Superior temporal gyrus (tissue), 1 donor: ENCODE results near the gene P2RY2.
A peak's percentile ranks its signal among the peaks of the same experiment; 100 is the strongest.

Experiments used
- DNase-seq: peaks from one replicate; pipeline ENCODE4 v3.0.0-alpha.2; 2016; ENCODE audit errors: extremely low spot score

The P2RY2 gene

DNA sequence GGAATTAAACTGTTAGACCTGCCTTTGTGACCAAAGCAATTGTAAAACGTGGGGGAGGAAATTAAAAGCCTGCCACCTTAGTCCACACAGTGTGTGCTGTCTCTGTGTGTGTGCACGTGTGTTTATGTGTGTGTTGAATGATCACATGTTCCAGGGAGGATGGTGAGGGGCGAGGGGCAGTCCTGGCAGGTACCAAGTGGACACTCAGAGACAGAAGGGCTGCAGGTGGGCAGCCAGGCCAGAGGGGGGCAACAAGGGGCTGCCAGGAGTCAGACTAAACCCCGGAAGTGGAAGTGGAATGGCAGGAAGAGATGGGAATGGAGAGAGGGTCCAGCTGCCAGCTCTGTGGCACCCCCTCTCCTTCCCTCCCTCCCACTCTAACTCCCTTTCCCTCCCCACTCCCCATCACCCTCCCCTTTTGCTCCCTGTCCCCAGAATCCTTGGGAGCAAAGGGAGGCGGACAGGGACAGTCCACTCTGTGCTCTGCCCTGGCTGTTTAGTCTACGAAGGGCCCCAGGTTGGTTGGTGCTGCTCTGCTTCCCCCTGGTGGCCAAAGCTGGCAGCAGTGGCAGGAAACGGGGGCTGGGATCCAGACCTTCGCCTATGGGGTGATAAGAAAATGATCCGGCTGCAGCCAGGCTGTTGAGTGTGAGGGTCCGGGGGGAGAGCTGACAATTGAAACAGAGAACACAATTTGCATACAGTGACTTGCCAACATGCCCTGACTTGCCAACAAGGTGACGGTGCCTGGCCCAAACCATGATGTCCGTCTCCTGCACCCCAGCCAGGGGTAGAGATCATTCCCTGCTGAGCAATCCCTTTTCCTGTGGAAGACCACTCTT, 24.4 kb downstream of the P2RY2 start:
- peak; percentile 73 for DNase-seq

DNA sequence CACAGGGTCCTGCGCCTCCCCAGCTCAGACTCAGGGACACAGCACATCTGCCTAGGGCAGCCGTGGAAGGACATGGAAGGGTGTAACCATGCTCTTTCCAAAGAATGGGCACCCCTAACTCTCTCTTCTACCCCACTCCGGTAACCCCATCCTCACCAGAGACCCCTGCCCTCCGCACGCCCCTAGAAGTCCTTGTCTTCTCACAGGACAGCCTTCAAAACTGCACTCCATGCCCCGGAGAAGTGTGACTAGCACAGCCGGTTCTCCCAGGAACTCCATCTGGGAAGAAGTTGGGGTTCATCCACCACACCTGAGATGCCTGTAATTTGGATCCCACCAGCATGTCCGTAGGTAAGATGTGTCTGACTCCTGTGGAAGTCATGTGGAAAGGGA, 25.0 kb downstream of the P2RY2 start:
- DNase-seq: no peak

DNA sequence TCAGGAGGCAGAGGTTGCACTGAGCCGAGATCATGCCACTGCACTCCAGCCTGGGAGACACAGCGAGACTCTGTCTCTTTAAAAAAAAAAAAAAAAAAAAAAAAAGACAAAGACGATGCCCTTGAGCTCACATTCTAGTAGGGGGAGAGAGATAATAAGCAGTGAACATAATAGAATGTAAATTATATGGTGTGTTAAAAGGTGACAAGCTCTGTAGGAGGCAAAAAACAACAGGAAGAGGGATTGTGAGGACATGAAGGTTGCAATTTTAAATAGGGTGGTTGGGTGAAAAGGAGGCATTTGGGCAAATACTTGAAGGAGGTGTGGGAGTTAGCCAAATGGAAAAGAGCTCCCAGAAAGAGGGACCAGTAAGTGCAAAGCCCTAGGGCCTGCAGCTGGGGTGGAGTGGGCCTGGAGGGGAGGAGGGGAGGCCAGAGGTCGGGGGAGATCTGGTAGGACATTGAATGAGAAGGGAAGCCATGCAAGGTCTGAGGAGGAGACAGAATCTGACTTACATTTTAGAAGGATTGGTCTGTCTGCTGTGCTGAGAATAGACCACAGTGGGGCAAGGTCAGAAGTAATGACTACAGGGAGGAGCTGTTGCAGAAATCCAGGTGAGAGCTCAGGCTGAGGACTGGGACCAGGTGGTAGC, 26.6 kb downstream of the P2RY2 start:
- no peak for DNase-seq

DNA sequence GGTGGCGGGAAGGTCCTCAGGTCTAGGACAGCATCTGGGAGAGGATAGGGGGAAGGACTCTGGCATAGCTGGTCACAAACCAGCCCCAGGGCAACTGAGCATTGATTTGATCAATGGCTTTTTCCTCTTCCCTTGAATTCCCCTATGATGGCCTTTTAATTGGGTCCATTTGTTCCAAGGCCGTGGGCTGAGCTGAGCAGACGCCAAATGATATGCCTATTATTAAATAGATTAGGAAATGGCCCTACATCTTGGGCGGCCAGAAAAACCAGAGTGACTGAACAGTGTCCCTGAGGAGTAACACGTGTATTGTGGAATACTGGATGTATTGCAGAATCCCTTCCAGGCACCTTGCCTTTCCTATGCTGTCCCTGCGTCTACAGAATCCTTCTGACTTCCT, 27.4 kb downstream of the P2RY2 start:
- DNase-seq: no peak

DNA sequence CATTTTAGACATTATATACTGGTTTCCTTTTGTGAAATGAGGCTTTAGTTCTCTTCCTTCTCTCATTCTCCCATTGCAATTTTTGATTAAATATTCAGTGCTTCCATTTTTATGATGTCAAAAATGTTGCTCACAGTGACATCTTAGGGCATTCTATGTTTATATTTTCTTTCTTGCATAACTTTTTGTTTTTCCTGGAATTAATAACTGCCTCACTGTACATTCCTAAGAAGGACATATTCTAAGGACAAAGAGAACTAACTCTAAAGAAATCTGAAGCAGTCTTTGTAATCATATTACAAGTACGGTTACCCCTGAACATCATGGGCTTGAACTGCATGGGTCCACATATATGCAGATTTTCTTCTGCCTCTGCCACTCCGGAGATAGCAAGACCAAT, 28.2 kb downstream of the P2RY2 start:
- no peak for DNase-seq

DNA sequence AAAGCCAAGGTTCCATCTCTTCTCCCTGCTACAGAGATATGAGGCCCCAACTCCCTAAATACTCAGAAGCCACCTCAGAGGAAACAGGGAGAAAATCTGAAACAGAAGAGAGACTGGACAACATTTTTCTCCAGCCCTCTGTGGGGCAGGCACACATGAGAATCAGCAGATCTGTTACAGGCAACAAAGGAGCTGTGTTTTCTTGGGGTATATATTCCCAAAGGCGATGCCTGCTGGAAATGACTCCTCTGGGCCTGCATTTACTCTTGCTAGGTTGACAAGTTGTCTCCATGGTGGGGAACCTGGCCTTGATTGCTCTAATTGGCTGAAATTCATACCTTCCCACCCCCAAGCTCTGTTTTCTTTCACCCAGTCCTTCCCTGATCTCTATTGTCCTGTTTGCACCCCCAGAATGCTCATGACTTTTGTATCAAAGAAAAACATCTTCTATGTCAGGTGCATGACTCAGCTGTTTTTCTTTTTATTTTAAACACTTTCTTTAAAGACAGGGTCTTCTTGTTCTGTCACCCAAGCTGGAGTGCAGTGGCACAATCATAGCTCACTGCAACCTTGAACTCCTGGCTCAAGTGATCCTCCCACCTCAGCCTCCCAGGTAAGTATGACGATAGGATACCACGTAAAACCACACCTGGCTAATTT, 30.6 kb downstream of the P2RY2 start:
- no peak for DNase-seq

DNA sequence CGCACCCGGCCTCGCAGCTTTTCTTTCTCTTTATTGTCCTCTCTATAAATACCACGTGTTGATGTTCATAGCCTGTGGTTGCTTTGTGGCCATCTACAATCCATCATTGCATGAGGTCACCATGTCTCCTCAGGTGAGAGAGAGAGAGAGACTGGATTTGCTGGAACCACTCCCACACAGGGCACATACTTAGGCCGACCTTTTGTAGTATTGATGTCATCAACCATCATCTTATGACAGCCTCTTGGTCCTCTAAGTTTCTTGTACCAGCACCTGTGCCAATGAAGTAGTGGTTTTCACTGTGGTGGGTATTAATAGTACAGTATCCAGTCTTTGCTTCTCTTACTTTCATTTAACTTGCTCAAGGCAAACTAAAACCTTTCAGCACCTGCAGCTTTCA, 31.2 kb downstream of the P2RY2 start:
- no peak for DNase-seq

DNA sequence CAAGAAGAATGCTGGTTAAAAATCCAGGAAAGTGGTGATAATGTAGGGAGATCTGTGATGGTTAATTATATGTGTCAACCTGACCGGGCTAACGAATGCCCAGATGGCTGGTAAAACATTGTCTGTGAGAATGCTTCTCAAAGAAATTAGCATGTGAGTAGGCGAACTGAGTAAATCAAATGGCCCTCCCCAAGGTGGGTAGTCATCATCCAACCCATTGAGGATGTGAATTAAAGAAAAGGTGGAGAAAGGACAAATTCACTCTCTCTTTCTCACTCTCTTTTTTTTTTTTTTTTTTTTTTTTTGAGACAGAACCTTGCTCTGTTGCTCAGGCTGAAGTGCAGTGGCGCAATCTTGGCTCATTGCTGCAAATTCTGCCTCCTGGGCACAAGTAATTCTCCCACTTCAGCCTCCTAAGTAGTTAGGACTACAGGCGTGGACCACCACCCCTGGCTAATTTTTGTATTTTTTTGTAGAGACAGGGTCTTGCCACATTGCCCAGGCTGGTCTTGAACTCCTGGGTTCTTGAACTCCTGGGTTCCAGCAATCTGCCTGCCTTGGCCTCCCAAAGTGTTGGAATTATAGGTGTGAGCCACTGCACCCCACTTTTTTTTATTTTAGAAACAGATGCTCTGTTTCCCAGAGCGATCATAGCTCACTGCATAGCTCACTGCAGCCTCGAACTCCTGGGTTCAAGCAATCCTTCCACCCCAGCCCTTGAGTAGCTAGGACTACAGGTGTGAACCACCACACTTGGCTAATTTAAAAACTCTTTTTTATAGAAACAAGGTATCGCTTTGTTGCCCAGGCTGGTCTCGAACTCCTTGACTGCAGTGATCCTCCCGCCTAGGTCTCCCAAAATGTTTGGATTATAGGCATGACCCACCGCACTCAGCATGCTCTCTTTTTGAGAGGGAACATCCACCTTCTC, 32.0 kb downstream of the P2RY2 start:
- no peak for DNase-seq

DNA sequence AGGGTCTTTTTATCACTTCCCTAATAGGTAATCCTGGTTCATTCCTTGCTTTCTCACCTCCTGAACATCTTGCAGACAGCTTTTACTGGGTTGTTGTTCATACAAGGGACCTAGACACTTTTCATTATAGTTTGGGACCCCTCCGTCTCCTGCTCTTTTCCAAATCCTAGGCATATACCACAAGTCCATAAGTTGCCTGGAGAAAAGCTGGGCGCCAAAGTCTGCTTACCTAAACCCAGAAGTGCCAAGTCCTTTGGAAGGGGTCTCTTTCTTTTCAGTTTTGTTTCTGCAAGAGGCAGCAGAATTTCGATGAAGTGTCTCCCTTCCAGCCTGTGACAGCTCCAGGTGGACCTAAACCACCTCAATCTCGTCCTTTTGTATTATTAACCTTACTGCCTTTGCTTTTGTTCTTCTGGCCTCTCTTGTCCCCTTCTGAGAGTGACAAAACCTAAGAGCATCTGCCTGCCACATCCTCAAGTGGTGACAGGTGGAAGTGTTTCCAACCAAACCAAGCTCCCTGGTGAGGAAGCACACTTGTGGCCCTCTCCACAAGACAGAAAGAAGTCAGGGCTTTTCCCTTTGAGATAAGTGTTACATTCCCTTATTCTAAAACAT, 34.6 kb downstream of the P2RY2 start:
- DNase-seq: no peak

DNA sequence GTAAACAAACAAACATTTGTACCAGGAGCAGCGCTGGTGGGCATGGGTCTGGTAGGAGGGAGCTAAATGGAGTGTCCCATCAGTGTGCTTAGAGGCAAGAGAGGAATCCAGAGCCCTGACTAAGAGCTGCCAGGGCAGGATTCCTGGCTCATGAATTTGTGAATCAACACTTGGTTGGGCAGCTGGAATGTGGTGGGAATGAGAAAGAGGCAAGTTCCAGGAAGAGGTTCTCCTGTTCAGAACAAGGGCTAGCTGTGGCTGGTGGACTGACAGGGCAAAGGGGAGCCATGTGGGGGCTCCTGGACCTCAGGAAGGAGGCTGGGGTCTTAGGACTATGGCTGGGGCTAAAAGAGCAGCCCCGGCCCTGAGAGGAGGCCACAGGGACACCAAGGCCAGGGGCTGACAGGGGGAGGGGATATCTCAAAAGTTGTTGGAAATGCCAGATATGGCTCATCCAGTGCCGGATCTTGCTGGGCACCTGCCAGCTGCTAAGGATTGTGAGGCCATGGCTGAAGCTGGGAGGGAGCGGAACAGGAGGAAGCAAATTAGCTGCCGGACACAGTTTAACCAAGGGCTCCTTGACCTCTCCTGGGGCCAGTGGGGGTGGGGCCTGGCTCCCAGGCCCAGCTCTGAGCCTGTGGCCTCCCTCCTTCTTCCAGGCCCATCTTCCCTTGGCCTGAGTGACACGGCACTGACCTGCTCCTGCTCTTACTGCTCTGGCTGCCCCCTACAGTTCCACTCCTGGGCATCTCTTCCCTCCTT, 39.4 kb downstream of the P2RY2 start:
- DNase-seq: no peak

DNA sequence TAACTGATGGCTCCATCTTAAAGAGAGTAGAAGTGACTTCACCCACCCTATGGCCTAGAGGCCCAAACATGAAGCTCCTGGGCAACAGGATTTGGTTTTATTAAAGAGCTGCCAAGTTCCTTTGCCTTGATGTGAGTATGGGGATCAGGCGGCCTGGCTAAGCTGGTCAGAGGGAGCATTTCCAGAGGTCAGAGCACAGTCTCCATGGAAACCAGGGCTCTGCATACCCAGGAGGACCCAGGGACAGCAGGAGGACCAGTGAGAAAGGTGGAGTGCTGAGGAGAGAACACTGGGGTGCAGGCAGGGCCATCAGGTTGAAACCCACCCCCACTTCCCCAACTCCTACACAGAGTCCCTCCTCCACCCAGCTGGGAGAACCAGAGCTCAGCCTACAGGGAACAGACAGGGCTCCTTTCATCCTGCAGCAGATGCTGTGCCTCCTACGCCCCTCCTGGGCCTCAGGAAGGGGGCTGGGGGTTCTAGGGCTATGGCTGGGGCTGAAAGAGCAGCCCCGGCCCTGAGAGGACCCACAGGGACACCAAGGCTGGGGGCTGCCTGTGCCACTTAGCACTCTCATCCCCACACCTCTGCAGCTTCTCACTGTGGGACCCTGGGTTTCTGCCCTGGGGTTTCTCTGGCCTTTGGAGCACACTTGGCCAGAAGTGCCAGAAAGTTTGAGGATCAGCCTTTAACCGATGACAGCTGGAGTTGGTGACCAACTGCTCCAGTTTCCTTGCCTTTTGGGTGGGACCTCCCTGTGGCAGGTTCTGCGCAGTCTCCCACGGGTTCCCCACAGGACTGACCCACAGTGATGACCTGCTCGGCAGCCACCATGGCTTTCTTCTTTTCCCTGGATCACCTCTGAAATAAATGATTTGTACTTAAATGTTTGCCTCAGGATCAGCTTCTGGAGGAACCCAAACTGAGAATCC, 40.3 kb downstream of the P2RY2 start:
- no peak for DNase-seq

DNA sequence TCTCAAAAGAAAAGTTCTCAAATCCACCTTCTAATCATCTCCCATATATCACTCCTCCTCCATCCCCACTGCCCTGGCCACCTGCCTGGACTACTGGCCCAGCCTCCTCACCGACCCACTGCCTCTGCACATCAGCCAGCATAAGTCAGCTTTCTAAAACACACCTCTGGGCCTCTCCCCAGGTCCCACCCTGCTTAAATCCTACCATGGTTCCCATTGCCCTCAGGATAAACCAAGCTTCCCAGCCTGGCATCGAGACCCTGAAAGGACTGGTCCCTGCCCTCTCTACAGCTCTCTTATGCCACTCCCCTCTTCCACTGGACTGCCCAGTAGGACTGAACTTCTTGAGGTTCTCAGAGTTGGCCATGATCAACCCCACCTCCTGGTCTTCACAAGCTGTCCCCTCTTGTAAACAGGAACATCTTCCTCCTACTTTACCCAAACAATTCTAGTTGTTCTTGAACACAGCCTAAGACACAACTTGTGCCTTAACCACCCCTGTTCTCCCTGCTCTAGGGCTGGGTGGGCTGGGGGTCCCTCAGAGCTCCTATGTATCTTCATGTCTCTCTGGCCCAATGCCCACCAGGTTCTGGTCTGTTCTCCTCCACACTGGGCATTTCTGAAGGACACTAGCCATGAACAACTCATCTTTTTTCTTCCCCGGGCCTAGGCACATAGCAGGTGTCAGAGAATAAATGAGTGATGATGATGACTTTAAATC, 41.5 kb downstream of the P2RY2 start:
- no peak for DNase-seq

DNA sequence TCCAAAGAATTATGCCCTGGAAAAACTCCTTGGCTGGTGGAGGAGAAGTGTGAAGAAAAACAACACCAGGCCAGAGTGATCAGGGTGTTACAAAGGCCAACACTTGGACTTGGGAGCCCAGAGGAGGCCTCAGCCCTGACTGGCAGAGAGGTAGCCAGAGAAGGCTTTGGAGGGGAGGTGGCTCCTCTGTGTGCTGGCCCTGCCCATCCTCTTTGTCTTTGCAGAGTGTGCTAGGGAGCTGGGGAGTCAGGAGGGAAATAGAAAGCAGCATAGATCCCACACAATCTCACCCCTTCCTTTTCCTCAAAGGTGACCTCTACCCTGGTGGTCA, 42.0 kb downstream of the P2RY2 start:
- no peak for DNase-seq

DNA sequence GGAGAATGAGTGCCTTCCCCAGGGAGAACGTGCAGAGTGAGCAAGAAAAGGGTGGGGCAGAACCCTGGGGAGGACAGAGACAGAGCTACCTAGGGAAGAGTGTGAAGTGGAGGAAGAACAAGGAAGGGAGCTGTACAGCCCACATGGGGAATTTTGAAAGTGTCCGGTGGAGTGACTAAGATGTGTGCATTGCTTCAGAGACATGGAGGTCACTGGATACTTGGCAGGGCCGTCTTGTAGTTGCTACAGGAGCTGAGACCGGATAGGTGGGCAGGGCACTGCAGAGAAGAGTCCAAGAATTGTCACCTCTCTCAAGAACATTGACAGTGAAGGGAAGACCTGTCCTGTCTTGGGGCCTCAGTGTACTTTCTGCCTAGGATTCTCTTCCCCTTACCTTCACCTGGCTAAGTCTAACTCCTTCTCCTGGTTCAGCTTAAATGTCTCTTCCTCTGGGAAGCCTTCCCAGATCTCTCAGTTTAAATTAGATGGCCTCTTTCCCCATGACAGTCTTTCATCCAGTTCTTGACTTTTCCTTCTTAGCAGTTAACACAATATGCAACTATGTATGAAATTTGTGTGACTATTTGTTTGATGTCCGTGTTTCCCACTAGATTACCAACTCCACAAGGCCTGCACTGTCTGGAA, 44.9 kb downstream of the P2RY2 start:
- DNase-seq: no peak

DNA sequence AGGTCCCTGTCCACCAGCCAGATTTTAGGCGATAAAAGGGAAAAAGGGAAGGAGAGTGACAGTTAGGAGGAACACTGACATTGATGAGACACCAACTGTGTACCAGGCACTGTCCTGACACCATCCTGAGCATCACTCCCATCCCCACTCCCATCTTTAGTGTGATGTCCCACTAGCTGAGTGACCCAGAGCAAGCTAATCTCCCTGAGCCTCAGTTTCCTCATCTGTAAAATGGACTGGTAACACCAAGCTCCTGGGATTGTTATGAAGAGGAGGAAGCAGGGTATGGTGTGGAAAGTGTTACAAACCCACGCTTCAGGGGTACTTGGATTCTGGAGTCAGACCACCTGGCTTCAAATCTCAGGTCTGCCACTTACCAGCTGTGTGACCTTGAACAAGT, 45.6 kb downstream of the P2RY2 start:
- DNase-seq: no peak

DNA sequence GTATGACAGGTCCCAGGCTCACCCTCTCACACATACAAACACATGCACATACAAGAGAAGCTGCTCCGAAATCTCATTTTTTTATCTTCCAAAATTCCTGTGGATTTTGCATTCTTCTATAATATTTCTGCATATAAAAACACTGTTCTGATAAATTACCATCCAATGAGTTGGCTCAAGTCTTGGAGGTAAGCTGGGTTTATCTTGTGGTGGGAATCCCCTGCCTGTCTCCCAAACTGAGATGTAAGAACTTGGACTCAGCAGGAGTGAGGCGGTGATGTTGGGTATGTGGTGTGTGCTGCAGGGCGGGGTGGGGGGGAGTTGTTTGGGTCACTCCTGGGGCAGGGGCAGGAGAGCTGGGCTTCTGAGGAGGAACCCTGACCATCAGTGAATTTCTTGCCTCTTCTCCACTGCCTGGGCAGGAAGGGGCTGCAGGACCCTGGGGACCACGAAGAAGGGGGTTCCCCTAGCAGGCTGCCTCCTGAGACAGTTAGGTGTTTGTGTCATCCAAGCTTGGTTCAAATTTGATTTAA, 47.3 kb downstream of the P2RY2 start:
- no peak for DNase-seq

DNA sequence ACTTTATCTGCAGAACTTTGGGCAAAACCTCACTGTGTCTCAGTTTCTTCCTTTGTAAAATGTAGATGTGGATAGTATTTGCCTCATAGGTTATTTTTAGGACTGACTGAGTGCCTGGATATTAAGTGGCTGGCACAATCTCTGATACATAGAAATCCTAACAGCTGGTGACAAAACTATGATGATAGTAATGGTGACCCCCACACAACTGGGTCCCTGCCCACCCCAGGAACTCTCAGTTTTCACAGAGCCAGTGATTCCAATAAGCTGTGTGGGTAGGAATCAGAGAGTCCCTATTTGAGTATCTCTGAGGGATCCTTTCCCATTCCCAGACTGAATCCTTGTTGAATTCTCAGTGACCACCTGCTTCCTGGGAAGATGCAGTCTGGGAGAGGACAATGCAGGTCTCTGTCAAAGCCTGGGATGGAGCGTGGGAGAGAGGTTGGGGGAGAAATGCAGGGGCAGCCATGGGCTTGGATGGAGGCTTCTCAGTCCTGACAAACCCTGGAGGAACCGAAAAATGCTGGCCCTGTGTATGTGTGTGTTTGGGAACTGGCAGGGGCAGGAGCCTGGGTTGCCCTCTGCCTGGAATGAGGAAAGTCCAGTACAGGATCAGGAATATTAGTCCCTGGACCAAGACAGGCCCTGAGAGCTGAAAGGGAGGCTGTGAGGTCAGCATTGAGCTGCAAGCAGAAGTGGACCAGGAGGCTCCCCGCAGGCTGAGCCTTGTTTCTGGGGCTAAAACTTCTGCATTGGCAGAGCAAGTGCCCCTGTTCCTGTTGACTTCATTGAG, 48.0 kb downstream of the P2RY2 start:
- DNase-seq: no peak
